T follicular helper cell (primary cell): ENCODE results near the gene TDRD7.

Source experiments
- DNase-seq: peaks from one replicate; pipeline ENCODE4 v3.0.0-alpha.2; 2020; ENCODE audit warnings: low read depth

The TDRD7 gene

GRCh38 chr9:97505845-97506244 lies 93.9 kb downstream of the TDRD7 start:
- DNase-seq = no peak

- DNase-seq = no peak
These were observed 94.4 kb downstream of the TDRD7 start for GRCh38 chr9:97506306-97506705.

- DNase-seq = no peak
These were observed 94.9 kb downstream of the TDRD7 start for GRCh38 chr9:97506787-97507186.

- no peak for DNase-seq
These were observed 95.6 kb downstream of the TDRD7 start for GRCh38 chr9:97507428-97507984.

GRCh38 chr9:97508852-97509251 lies 97.0 kb downstream of the TDRD7 start:
- DNase-seq = no peak

GRCh38 chr9:97510797-97511654 lies 99.1 kb downstream of the TDRD7 start:
- no peak for DNase-seq

GRCh38 chr9:97511655-97512427 lies 99.9 kb downstream of the TDRD7 start:
- DNase-seq = no peak

GRCh38 chr9:97512966-97513560 lies 101.2 kb downstream of the TDRD7 start:
- no peak for DNase-seq

GRCh38 chr9:97514531-97514930 lies 102.6 kb downstream of the TDRD7 start:
- no peak for DNase-seq

GRCh38 chr9:97515662-97516061 lies 103.8 kb downstream of the TDRD7 start:
- DNase-seq = no peak

GRCh38 chr9:97516111-97516510 lies 104.2 kb downstream of the TDRD7 start:
- no peak for DNase-seq

GRCh38 chr9:97517331-97518089 lies 105.6 kb downstream of the TDRD7 start:
- no peak for DNase-seq

- DNase-seq = no peak
These were observed 106.4 kb downstream of the TDRD7 start for GRCh38 chr9:97518166-97518908.

- DNase-seq = no peak
These were observed 107.0 kb downstream of the TDRD7 start for GRCh38 chr9:97518909-97519307.

GRCh38 chr9:97519441-97519970 lies 107.6 kb downstream of the TDRD7 start:
- no peak for DNase-seq

- no peak for DNase-seq
These were observed 109.9 kb downstream of the TDRD7 start for GRCh38 chr9:97521576-97522333.

- DNase-seq = no peak
These were observed 112.5 kb downstream of the TDRD7 start for GRCh38 chr9:97524424-97524823.

- no peak for DNase-seq
These were observed 113.6 kb downstream of the TDRD7 start for GRCh38 chr9:97525451-97525850.

GRCh38 chr9:97526895-97527575 lies 115.1 kb downstream of the TDRD7 start:
- DNase-seq = no peak
